H4 (cell line): Measurements from ENCODE around the gene MAGI2. TPM values are rescaled to one million over a fixed set of nuclear protein-coding genes. Genes with fewer than 3 reads are reported as not detected.
A peak's percentile ranks its signal among the peaks of the same experiment; 100 is the strongest.
"Not testable (repeated sequence)": the region's sequence is repeated elsewhere in the genome, so short reads cannot be mapped to it uniquely, and the experiment has no call there.

Experiments used
- DNase-seq: peaks from one replicate; pipeline ENCODE4 v3.0.0-alpha.2; 2015; ENCODE audit warnings: low spot score
- total RNA-seq: library from RNA; depleted of rRNA; stranded (reverse); fragments of >200 nt; shearing (Covaris generic); gene quantifications from 2 replicates; pipeline ENCODE4 v1.2.3, GENCODE V29; 2014

The MAGI2 gene
- total RNA-seq, 1 experiment from 2014 or later: 1.8 TPM

GRCh38 chr7:78299088-78299487 lies 1154.4 kb downstream of the MAGI2 start:
- no peak for DNase-seq

DNA sequence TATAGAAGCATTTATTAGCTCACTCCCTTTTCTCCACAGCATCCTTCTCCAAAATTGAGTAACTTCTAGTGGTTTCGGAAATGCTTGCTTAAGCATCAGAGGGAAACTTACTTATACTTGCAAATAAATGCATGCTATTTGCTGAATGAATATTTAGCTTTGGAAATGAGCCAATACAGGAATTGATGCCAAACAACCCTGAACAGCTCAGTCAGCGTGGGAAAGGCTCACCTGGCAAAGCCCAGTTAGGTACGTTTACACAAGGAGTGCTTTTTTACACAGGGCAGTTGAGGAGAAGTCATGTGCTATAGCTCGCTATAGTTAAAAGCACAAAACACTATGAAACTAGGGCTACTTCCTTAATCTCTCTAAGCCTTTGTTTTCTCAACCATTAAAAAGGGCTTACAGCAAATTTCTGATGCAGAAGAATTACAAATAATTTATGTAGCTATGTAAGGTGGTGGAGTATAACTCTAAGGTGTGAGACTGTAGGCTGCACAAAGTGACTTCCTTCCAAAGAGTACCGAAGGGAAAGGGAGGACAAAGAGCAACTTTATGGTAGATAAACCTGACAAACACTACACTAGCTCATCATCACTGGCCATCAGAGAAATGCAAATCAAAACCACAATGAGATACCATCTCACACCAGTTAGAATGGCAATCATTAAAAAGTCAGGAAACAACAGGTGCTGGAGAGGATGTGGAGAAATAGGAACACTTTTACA lies 1156.7 kb downstream of the MAGI2 start:
- DNase-seq: no peak

DNA sequence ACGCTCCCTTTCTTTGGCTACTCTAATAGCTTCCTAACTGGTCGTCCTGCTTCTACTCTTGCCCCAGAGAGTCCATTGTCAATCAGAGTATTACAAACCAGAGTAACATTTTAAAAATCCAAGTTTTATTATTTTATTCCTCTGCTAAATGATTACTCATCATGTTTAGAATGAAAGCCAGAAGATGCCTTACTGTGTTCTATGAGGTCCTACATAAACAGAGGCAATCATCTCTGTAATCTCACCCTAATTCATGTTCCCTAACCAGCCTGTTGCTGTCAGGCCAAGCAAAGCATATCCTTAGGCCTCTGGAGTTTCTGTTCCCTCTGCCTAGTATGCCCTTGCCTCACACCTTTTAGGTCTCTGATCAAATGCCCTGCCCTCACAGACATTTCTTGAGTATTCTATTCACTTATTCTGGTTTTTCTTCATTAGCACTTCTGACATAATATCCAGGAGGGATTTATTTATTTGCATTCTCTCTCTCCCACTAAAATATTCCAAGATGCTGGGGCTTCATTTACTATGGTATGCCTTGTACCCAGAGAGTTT lies 1157.3 kb downstream of the MAGI2 start:
- DNase-seq: no peak

- DNase-seq: not testable (repeated sequence)
Observed at GRCh38 chr7:78289471-78289870, 1164.0 kb downstream of the MAGI2 start.

DNA sequence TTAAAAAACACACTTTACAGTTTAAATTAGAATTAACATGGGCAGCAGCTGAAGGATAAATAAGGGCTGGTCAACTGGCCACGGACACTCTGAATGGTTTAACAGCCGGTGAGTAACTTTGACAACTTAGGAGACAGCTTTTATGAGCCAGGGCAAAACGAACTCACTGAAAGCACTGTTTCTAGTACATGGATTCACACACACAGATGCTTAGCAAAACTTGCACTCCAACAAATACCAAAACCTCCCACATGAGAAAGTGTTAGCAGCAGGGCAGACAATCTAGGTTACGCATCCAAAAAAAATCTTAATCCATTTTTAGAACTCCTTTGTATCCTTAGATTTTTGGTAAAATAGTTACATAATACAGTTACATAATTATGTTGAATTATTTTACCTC lies 1168.5 kb downstream of the MAGI2 start:
- DNase-seq: no peak

DNA sequence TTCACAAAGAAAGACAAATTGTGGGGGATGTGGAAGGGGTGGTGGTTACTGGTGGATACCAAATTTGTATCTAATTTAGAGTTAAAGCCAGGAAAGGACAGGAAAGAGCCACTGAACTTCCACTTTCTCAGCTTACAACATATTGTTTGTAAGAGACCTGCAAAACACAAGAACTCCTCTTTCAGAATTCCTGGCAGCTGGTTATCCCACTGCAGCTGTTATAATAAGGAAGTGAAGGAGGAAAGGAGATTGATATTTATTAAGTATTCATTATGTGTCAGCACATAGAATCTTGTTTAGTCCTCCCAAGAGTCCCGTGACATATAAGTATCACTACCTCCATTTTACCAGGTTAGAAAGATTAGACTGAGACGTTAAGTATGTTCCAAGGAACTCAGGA lies 1173.2 kb downstream of the MAGI2 start:
- DNase-seq: no peak

DNA sequence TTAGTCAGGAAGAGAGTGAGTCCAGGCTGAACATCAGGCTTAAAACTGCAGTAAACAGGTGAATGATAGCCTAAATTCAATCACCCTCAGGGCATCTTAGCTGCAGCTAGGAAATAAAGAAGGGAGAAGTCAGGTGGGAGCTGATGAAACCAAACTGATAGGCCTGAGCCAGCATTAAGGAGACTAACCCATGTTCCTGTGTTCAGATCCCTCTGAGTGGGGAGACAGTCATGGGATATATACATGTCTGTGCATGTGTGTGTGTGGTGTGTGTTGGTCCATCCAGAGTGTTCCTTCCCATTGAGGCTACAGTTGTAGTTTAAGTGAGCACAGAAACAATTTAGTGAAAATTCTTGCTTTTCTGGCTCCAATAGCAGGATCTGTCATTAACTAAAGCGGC lies 1174.0 kb downstream of the MAGI2 start:
- DNase-seq: no peak

DNA sequence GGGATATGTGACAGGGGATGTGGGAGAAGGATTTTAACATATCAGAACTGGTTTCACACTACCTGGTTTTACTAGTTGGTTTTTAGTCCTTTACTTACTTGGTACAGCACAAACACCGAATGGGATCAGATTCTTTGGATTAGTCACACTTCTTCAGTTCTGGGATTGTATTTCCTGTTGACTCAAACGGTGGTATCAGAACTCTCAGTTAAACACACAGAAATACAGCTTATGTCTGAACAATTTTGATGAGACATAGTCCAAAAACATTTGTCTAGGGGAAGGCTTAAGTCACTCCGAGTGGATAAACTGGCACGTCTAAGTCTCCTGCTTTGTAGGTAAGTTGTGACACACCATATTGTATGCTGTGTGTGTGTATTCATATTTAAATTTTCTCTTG lies 1174.4 kb downstream of the MAGI2 start:
- peak; percentile 61 for DNase-seq

- DNase-seq: no peak
Observed at GRCh38 chr7:78267141-78267540, 1186.3 kb downstream of the MAGI2 start.

DNA sequence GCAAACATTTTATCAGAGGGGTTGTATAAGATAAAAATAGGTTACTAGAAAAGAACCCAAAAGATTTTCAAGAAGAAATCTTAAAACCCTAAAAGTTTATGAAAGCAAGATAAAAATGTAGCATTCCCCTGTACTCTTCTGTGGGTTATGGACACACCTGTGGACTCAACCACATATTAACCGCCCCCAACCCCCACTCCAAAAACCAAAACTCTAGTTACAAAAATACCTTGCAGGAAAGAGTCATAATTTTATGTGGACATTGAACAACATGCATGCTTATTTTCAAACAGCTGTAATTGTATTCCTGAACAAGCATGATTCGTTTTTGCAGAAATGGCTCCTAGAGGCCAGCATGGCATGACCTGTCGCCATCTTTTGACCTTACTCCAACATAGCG lies 1188.0 kb downstream of the MAGI2 start:
- no peak for DNase-seq

- DNase-seq: no peak
Observed at GRCh38 chr7:78265071-78265470, 1188.4 kb downstream of the MAGI2 start.

- DNase-seq: no peak
Observed at GRCh38 chr7:78264105-78264504, 1189.4 kb downstream of the MAGI2 start.

- no peak for DNase-seq
Observed at GRCh38 chr7:78261739-78262138, 1191.7 kb downstream of the MAGI2 start.

DNA sequence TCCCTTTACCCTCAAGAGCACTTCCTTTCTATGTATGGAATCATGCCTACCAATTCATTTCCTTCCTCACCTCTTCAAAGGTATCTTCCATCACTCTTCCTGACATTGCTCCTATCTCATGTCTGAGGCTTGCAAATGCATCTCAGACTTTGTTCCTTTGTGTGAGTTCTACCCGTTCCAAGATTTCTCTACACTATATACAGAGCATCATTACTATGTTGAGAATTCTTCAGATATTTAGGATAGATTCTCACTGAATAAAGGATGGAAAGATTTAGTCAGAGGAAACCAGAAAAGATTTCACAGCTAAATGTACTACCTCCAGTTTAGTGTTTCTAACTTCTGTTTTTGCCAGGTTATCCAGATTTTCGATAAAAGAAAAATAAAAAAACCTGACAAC lies 1192.2 kb downstream of the MAGI2 start:
- no peak for DNase-seq

DNA sequence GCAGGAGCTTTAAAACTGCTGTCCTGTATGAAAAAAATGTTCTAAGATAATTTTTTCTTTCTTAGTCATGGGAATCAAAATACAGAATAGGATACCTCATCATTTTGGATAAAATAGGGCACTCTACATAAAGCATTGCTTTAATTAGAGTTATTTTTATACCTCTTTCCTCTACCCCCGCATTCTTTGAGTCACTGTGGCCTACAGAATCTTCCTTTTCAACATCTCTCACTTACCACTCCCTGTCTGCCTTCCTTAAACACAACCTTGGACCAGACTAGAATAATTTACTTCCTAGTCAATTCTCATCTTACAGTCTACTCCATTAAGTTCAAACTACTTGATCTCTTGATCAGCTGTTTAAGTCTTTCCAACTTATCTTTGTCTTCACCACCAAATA lies 1192.6 kb downstream of the MAGI2 start:
- no peak for DNase-seq

DNA sequence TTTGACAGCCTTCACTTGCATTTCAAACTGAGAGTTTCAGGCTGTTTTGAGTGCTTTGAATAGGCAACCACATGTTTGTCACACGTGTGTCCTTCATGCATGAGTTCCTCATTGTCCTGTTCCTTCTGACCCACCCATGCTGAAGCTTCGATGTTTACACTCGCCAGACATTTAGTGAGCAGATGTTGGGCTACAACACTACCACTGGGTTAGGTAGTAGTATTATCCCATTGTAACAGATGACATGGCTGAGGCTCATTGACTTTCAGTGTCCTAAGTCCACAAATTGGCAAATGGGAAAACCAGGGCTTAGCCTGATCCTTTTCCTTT lies 1198.8 kb downstream of the MAGI2 start:
- no peak for DNase-seq

DNA sequence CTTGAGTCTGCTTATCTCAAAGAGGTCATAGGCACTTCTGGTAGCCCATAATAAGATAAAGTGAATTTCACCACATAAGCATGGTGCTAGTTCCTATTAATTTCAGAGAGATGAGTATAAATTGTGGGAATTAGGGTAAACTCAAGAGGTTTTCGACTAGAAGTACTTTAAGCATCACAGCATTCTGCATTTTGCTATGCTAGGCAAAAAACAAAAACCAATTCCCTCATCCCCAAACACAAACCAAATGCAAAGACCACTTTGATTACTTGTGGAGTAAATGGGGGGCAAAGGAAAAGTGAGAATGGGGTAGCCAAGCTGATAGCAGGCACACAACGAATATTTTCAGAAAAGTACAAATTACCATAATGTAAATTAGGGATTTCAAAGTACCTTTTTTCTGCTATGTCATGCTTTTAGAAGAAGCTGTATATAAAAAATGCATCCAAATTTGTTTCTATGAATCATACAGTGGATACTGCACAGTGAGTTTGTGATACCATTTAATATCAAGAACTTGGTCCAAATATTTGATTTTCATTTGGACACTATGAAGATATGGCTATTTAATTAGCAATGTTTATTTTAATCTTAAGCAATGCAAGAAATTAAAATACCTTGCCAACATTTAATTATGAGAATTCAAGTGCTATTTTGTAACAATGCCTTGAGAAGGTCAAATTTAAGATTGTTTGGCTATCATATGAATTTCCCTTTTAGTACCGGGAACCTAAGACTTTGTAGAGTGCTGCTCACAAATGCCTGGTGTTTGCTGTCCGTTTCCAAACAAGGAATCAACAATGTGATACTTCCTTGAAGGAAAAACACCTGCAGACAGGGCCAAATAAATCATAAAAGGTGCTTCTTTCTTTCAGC lies 1199.4 kb downstream of the MAGI2 start:
- no peak for DNase-seq

GRCh38 chr7:78248867-78249266 lies 1204.6 kb downstream of the MAGI2 start:
- no peak for DNase-seq

DNA sequence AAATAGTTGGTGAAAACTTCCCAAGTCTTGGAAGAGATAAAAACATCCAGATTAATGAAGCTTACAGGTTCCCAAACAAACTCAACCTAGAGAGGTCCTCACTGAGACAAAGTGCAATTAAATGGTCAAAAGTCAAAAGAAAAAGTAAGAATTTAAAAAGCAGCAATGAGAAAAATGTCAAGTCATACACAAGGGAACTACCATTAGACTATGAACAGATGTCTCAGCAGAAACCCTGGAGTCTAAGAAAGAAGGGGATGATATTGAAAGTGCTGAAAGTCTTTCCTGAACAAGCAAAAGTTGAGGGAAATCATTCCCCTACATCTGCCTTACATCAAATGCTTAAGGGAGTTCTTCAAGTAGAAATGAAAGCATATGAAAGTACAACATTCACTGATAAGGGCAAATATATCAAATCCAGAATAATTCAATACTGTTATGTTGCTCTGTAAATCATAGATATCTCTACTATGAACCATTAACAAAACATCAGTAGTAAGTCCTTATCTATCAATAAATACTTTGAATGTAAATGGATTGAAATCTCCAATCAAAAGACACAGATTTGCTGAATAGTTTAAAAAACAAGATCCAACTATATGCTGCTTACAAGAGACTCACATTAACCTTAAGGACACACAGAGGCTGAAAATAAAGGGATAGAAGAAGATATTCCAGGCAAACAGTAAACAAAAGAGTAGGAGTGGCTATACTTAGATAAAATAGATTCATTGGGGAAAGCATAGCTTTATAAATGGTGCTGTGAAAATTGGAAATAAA lies 1205.4 kb downstream of the MAGI2 start:
- DNase-seq: no peak

GRCh38 chr7:78240179-78240578 lies 1213.3 kb downstream of the MAGI2 start:
- not testable (repeated sequence) for DNase-seq

DNA sequence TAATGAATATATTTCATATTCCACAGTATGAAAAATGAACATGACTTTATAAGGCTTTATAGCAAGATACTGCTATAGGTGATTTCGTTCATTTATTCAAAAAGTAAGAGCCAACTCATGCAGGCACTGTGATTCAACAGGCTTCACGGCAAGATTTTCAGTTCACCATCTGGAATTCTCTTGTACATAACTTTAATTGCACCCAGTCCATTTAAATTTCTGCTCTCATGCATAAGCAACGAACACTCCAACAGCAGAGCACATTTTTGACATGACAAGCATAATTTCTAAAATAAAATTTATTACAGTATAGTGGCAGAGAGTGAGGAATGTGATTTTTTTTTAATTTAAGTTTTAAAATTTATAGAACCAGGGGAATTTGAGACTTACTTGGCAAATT lies 1218.8 kb downstream of the MAGI2 start:
- no peak for DNase-seq

- DNase-seq: no peak
Observed at GRCh38 chr7:78232806-78233205, 1220.7 kb downstream of the MAGI2 start.
